Liver (tissue), 3 donors: Measurements from ENCODE around the gene SHC3.

Experiments
- ATF3 ChIP-seq: IDR thresholded peaks from 2 replicates; pipeline ENCODE4 v1.6.1; 2016; ENCODE audit warnings: antibody characterized with exemption
- CTCF ChIP-seq: fragments of 150-350 bp; IDR thresholded peaks from 2 replicates; pipeline ENCODE4 v1.5.1; 2017; ENCODE audit warnings: improper control_type of control experiment, low read depth, low read length; ENCODE audit not compliant: missing input control
- TAF1 ChIP-seq: conservative IDR thresholded peaks from 2 replicates; pipeline ENCODE4 v1.6.1; 2016; ENCODE audit warnings: antibody characterized with exemption, mild to moderate bottlenecking
- ZBTB33 ChIP-seq: IDR thresholded peaks from 2 replicates; pipeline ENCODE4 v1.6.1; 2016; ENCODE audit warnings: antibody characterized with exemption
- donor health status: healthy.
- donor health status: healthy.

- TF ChIP-seq CTCF (no peak), ZBTB33 (no peak), TAF1 (no peak), ATF3 (no peak)
Measured at GRCh38 chr9:89225036-89225435, 46.4 kb upstream of the SHC3 start.
